CD4-positive, alpha-beta T cell treated with Interleukin-21 for 1 hour (primary cell): Measurements from ENCODE around the gene LPP.

ENCODE experiments used
- DNase-seq: peaks from one replicate; pipeline ENCODE4 v3.0.0-alpha.2; 2020

LPP gene

DNA sequence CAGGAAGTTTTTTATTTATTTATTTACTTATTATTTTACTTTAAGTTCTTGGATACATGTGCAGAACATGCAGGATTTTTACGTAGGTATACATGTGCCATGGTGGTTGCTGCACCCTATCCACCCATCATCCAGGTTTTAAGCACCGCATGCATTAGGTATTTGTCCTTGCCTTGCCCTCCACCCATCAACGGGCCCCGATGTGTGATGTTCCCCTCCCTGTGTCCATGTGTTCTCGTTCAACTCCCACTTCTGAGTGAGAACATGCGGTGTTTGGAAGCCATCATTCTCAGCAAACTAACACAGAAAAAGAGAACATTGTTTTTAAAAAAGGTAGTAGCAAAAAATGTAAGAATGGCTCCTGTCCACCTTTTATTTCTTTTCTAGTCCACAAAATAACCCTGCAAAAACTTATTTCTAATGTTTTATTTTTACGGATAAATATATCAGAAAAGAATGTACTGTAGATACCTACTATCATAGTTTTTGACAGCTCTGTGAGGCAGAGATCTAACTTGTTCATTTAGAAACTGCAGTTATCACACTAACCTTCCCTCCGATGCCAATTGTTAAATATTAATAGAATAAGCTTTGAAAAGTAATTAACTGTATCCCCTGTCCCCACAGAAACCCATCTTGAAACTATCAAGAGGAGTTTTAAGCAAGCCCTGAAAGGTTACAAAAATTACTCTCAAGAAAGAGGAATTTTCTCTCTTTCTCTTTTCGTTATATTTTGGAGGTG is 189.2 kb downstream of the LPP start:
- DNase-seq: no peak

DNA sequence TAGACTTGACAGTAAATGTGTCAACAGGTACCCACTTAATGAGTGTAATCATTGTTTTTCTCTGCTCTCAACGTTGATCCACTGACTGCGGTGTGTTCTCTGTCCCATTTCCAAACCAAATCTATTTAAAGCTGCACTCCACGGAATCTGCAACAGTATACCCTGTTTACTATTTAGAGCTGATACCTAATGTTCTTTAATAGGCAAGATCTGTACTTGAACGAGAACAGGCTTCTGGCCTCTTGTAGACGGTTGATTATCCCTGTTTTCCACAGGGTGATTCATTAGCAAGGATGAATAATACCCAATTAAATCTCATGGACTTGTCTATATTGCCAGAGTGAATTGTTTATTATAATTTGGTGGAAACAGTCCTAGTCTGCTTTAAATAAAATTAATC is 189.9 kb downstream of the LPP start:
- DNase-seq: no peak

- DNase-seq: no peak
Measured at GRCh38 chr3:188345223-188345622, 191.3 kb downstream of the LPP start.

- no peak for DNase-seq
Measured at GRCh38 chr3:188348435-188349244, 194.7 kb downstream of the LPP start.

DNA sequence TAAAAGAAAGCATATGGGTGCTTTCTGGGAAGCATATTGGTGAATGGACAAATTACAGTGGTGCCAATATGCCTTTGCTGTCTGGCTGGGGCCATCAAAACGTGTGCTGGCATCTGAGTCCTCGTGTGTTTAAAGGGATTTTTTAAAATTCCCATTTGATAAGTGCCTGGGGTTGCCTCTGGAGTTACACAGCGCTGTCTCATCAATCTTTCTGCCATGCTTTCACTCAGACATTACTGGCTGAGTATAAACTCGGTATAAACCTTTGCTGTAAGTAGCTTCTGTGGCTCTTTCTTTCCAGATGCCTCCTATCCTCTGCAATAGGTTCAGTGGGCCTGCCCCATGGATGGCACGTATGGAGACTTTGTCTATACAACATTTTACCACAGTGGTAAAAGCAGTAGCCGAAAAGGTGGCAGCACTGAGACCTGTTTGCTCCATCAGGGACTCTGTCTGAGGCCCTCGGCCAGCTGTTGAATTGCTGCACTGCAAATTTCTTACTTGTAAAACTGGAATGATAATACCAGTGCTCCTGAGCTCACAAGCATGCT is 195.5 kb downstream of the LPP start:
- no peak for DNase-seq

DNA sequence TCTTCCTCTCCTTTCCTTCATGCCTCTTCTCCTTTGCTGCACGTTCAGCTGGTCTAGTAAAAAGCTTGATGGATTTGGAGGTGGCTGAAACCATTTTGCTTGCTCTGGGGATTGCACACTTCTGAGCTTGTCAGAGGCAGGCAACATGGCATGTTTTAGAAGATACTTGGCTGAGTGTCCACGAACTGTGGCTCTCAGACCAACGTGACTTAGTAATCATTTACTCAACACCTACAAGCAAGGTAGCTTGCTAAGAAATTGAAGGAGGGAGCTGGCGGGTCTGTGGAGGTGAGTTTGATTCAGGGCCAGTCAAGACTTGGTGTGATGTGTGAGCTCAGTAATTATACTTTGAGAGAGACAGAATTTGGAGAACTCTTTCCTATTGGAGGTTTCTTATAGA is 196.0 kb downstream of the LPP start:
- no peak for DNase-seq

DNA sequence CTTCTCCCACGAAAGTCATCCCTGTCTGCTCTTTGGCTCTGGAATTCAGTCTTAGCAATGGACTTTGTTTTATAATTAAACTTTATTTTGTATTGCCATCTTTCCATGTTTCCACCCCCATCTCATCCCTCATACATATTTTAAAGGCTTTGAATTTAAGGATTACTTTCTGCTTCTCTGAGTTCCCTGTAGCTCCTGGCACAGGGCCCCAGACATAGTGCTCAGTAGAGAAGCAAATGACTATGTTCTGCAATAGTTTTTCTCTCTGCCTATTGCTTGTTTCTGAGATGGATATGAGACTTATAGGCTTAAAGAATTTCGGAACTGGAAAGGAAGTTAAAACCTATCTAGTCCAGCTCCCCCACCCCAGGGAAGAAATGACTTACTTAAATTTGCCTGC is 197.0 kb downstream of the LPP start:
- DNase-seq: no peak

- no peak for DNase-seq
Measured at GRCh38 chr3:188351648-188352047, 197.7 kb downstream of the LPP start.

DNA sequence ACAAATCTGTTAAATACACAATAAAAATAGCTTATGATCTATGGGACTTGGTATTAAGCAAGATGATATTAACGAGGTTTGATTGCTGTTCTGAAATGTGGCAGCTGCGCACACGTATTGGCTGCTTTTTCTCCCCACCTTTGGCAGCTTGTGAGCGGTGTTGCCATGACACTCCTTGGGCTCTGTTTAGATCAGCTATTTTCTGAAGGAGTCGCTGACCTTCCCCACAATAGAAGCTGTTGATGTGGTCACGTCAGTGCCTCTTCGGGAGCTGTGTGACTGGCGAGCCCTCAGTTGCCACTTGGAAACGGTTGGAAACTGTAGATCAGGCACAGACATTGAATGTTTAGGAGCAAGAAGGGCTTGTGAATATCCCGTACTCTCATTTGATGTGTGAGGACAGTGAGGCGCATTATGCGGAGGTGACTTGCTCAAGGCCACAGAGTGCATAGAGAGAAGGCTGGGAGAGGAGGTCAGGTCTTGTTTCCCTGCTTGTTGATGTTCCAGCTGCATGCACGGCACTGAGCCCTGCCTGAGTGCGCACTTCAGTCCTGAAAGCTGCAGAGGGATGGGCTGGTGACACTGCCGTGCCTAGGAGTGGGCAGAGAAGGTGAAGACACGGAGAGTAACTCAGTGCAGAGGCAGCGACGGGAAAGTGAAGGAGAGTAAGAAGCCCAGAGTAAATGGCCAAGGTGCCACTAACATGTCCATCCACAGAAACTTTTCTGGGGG is 198.4 kb downstream of the LPP start:
- no peak for DNase-seq

- no peak for DNase-seq
Measured at GRCh38 chr3:188353426-188353825, 199.5 kb downstream of the LPP start.

DNA sequence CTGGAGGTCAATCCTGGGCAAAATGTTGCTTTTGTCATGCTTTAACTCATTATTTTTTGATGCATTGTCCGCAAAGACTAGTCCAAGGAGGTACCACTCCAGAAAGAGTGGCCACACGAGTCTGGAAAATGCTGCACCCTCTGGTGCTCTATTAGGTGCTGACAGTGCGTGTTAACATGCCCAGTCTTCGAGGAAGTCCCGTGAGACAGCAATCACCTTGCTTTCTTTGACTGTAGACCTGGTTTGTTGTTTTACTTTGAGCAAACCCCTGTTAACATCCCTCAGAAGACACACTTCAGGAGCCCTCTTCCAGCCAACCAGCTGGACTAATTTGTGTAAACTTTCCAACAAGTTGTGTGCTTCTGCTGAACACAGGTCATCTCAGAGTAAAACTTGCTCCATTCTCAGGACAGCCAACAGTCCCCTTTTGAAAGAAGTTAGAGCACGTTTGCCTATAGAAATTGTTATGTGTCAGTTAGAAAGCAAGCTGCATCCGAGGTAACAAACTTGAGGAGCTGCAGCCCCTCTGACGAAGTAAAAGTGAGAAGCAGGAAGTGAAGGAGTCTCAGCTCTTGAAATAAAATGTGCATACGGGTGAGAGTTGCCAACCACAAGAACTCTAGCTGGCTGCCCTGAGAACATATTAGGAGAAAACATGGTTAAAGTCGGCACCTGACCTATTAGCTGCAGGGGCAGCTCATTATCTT is 205.0 kb downstream of the LPP start:
- DNase-seq: peak; percentile 48

GRCh38 chr3:188360364-188360881 is 206.5 kb downstream of the LPP start:
- DNase-seq: no peak

- DNase-seq: peak; percentile 12
Measured at GRCh38 chr3:188361888-188362287, 207.9 kb downstream of the LPP start.

DNA sequence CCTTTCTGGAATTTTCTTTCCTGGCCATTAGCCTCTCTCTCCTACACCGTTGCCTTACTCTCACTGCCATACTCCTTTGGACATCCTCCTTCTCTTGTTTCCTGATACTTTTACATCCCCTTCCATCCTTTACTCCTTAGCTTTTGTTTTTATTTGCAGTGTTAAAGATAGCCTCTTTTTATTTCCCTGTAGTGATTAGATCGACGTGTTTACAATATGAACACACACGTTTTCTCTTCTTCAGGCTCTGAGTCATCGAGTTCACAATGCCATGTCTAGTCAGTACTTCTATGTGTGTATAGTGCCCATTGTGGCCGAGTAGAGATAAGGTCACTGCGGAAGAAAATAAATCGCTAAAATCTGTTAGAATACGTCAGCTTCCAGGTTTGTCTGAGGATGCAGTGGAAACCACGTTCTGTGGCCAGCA is 208.5 kb downstream of the LPP start:
- peak; percentile 20 for DNase-seq

DNA sequence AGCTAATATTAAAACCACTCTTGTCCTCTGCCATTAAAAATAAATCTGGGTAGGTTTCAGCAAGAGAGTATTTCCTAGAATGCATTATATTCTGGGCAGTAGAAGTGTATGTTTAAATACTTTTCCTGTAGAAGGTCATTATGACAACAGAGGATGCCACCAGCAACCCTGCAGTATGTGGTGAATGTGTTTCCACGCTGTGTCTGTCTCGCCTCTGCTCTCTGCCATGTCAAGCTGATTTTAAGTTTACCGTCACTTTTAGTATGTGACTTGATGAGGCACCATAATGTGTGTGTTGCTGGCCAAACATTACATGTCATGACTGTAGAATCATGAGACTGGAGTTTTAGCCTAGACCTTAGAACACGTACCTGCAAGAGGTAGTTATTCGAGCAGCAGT is 211.2 kb downstream of the LPP start:
- no peak for DNase-seq

DNA sequence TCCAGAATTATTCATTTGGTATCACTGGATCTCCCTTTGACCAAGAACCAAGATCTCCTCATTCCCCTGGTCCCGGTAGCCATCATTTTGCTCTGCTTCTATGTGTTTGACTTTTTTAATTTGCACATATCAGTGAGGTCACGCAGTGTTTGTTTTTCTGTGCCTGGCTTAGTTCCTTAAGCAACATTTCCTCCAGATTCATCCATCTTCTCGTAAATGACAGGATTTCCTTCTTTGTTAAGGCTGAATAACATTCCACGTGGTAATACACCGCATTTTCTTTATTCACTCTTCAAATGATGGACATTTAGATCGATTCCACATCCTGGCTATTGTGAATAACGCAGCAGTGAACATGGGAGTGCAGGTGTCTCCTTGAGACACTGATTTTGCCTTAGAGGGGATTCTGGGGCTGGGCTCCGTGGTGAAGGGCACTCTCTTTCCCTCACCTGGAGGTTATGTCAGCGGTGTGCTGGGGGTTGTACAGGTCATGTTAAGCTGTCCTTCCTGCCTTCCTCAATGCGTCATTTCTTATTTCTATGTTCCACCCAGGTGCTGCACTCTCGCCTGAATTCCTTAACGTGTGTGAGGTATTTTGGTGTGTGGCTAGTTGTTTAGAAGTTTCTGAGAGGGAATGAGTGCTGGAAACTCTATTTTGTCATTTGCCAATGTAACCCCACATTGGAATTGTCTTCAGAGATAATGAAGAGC is 212.2 kb downstream of the LPP start:
- no peak for DNase-seq

DNA sequence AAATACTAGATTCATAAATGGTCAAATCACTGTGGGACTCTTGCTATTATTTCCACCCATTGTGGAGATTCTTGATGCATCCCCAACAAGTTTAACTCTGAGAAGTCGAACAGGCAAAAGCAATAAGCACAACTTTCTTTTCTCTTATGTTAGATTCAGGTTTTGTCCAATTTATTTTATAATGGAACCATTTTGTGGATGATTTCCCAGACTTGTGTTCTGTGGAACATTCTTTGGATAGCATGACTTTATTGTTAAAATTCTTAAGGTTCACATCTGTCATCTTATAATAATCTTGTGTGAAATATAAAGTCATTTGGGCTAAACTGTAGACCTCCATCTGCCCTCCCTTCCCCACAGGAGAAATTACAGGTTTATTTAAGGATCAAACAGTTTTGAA is 213.7 kb downstream of the LPP start:
- DNase-seq: no peak

DNA sequence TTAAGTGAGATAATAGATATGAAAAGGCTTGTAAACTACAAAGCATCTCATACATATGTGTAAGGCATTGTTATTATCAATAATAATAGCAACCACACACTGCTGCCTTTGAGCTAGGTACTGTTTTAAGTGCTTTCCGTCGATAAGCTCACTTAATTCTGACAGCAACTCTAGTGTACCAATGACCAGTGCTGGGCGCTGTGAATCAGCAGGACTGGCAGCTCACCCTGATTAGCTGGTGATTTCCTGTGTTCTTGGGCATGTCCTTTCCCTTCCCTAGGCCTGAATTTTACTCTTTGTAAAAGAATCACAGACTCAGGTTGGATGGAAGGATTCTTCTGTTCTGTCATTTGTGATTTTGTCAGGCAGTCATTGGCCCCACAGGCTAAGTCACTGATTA is 215.6 kb downstream of the LPP start:
- no peak for DNase-seq

GRCh38 chr3:188370081-188370830 is 216.3 kb downstream of the LPP start:
- no peak for DNase-seq

GRCh38 chr3:188378786-188379185 is 224.8 kb downstream of the LPP start:
- no peak for DNase-seq

DNA sequence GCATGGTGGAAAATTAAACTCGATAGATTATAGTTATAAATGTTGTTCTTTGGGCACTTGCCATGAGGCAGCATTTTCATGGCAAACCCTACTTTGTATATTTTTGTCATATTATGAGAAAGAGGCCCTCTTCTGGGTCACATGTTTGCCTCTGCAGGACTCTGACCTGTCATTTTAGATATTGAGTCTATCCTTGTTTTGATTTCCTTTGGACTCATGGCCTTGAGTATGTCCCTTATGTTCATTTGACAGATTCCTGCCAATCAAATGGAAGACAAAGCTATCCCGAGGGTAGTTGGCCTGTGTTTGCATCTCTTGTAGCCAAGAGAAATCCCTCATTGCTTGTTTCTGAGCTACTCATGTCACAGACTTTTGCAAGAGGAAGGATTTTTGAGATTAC is 226.3 kb downstream of the LPP start:
- no peak for DNase-seq
